NCI-H2196 treated with DMSO at 0.1 percent for 48 hours (cell line): ENCODE measurements around the gene SERP2.
"Not testable (repeated sequence)": the region's sequence is repeated elsewhere in the genome, so short reads cannot be mapped to it uniquely, and the experiment has no call there.

Experiments
- DNase-seq: peaks from one replicate; lab custom pipeline; 2025; ENCODE audit not compliant: unreplicated experiment; lab: John Stamatoyannopoulos, UW

The SERP2 gene

GRCh38 chr13:44373601-44374347 lies at the start of gene SERP2:
Gene SERP2, plus strand, starts transcription at chr13:44373824. Its CDS starts 202 bp downstream, at chr13:44374026.
- DNase-seq, result no peak

- DNase-seq, result no peak
Measured at GRCh38 chr13:44326961-44327360, 46.7 kb upstream of the SERP2 start.

GRCh38 chr13:44329041-44329440 lies 44.6 kb upstream of the SERP2 start:
- not testable (repeated sequence) for DNase-seq

GRCh38 chr13:44329909-44330545 lies 43.6 kb upstream of the SERP2 start:
- DNase-seq, result no peak

GRCh38 chr13:44331446-44331845 lies 42.2 kb upstream of the SERP2 start:
- DNase-seq, result no peak

GRCh38 chr13:44331912-44332851 lies 41.4 kb upstream of the SERP2 start:
- DNase-seq, result no peak

GRCh38 chr13:44333950-44334655 lies 39.5 kb upstream of the SERP2 start:
- DNase-seq, result no peak

GRCh38 chr13:44334751-44335150 lies 38.9 kb upstream of the SERP2 start:
- DNase-seq, result no peak

- no peak for DNase-seq
Measured at GRCh38 chr13:44336934-44337333, 36.7 kb upstream of the SERP2 start.

- DNase-seq, result no peak
Measured at GRCh38 chr13:44337581-44337980, 36.0 kb upstream of the SERP2 start.

- no peak for DNase-seq
Measured at GRCh38 chr13:44340508-44340907, 33.1 kb upstream of the SERP2 start.

GRCh38 chr13:44342741-44343140 lies 30.9 kb upstream of the SERP2 start:
- no peak for DNase-seq

- DNase-seq, result no peak
Measured at GRCh38 chr13:44346534-44346933, 27.1 kb upstream of the SERP2 start.

- no peak for DNase-seq
Measured at GRCh38 chr13:44347301-44347700, 26.3 kb upstream of the SERP2 start.

- no peak for DNase-seq
Measured at GRCh38 chr13:44347949-44348348, 25.7 kb upstream of the SERP2 start.

GRCh38 chr13:44350775-44351504 lies 22.7 kb upstream of the SERP2 start:
- no peak for DNase-seq

GRCh38 chr13:44351505-44351854 lies 22.1 kb upstream of the SERP2 start:
- DNase-seq, result no peak

GRCh38 chr13:44352202-44352601 lies 21.4 kb upstream of the SERP2 start:
- DNase-seq, result no peak

- DNase-seq, result no peak
Measured at GRCh38 chr13:44352671-44353070, 21.0 kb upstream of the SERP2 start.

GRCh38 chr13:44354331-44354730 lies 19.3 kb upstream of the SERP2 start:
- DNase-seq, result no peak
